SK-N-SH treated with all-trans-retinoic acid at 6 μM for 48 hours (cell line): ENCODE data around the gene EIF4EBP3.
"Not testable (repeated sequence)": the region's sequence is repeated elsewhere in the genome, so short reads cannot be mapped to it uniquely, and the experiment has no call there.

Source experiments
- ATAC-seq: fragments of 200-7000 bp; cut with Tn5 transposase; 3 replicates; pipeline ENCODE4 v1.9.1; 2020; ENCODE audit warnings: mild to moderate bottlenecking, moderate library complexity
- BACH2 ChIP-seq: fragments of 250-450 bp; sonication (Bioruptor Pico); IDR thresholded peaks from 2 replicates; pipeline ENCODE4 v1.9.0; 2021; ENCODE audit warnings: mild to moderate bottlenecking, borderline replicate concordance
- CREB5 ChIP-seq: fragments of 250-450 bp; sonication (Bioruptor Pico); IDR thresholded peaks from 2 replicates; pipeline ENCODE4 v1.5.1; 2020; ENCODE audit warnings: low read depth, mild to moderate bottlenecking, moderate library complexity
- ESRRG ChIP-seq: fragments of 250-450 bp; sonication (Bioruptor Pico); IDR thresholded peaks from 2 replicates; pipeline ENCODE4 v1.6.1; 2021; ENCODE audit warnings: mild to moderate bottlenecking
- GLIS3 ChIP-seq: fragments of 250-450 bp; sonication (Bioruptor Pico); IDR thresholded peaks from 2 replicates; pipeline ENCODE4 v1.5.0; 2020; ENCODE audit warnings: mild to moderate bottlenecking, moderate library complexity
- ISL1 ChIP-seq: fragments of 250-450 bp; sonication (Bioruptor Pico); IDR thresholded peaks from 2 replicates; pipeline ENCODE4 v2.1.2; 2022; ENCODE audit warnings: mild to moderate bottlenecking, moderate library complexity
- OSR1 ChIP-seq: fragments of 250-450 bp; sonication (Bioruptor Pico); IDR thresholded peaks from 2 replicates; pipeline ENCODE4 v1.8.0; 2022; ENCODE audit warnings: moderate library complexity, mild to moderate bottlenecking, inconsistent platforms
- PATZ1 ChIP-seq: fragments of 250-450 bp; sonication (Bioruptor Pico); IDR thresholded peaks from 2 replicates; pipeline ENCODE4 v1.8.0; 2020; ENCODE audit warnings: mild to moderate bottlenecking, moderate library complexity, borderline replicate concordance
- PPARA ChIP-seq: fragments of 250-450 bp; sonication (Bioruptor Pico); IDR thresholded peaks from 2 replicates; pipeline ENCODE4 v1.5.0; 2020; ENCODE audit warnings: mild to moderate bottlenecking, borderline replicate concordance
- RARB ChIP-seq: fragments of 250-450 bp; sonication (Bioruptor Pico); IDR thresholded peaks from 2 replicates; pipeline ENCODE4 v1.8.0; 2021; ENCODE audit warnings: mild to moderate bottlenecking, moderate library complexity
- SNAI2 ChIP-seq: fragments of 250-450 bp; sonication (Bioruptor Pico); IDR thresholded peaks from 2 replicates; pipeline ENCODE4 v1.5.0; 2020; ENCODE audit warnings: mild to moderate bottlenecking, moderate library complexity
- TCF4 ChIP-seq: fragments of 250-450 bp; sonication (Bioruptor Pico); IDR thresholded peaks from 2 replicates; pipeline ENCODE4 v1.8.0; 2021; ENCODE audit warnings: mild to moderate bottlenecking, moderate library complexity, borderline replicate concordance
- ZFP3 ChIP-seq: fragments of 250-450 bp; sonication (Bioruptor Pico); IDR thresholded peaks from 2 replicates; pipeline ENCODE4 v1.5.0; 2020; ENCODE audit warnings: mild to moderate bottlenecking, moderate library complexity
- ZFP30 ChIP-seq: fragments of 450-650 bp; formaldehyde crosslinking; IDR thresholded peaks from 2 replicates; pipeline ENCODE4 v1.5.0; 2022; ENCODE audit warnings: mild to moderate bottlenecking, moderate library complexity
- ZNF565 ChIP-seq: fragments of 450-650 bp; formaldehyde crosslinking; conservative IDR thresholded peaks from 2 replicates; pipeline ENCODE4 v1.5.0; 2020; ENCODE audit warnings: low read depth, mild to moderate bottlenecking, moderate library complexity
- ZNF70 ChIP-seq: fragments of 450-650 bp; formaldehyde crosslinking; IDR thresholded peaks from 2 replicates; pipeline ENCODE4 v1.5.0; 2020; ENCODE audit warnings: mild to moderate bottlenecking, moderate library complexity
- ZNF8 ChIP-seq: fragments of 450-650 bp; formaldehyde crosslinking; IDR thresholded peaks from 2 replicates; pipeline ENCODE4 v1.5.0; 2020; ENCODE audit warnings: mild to moderate bottlenecking, moderate library complexity
- TF ChIP-seq, protein P1 (sequence below): fragments of 250-450 bp; sonication (Bioruptor Pico); IDR thresholded peaks from 2 replicates; pipeline ENCODE4 v1.5.0; 2020; ENCODE audit warnings: mild to moderate bottlenecking, moderate library complexity

The EIF4EBP3 gene

DNA sequence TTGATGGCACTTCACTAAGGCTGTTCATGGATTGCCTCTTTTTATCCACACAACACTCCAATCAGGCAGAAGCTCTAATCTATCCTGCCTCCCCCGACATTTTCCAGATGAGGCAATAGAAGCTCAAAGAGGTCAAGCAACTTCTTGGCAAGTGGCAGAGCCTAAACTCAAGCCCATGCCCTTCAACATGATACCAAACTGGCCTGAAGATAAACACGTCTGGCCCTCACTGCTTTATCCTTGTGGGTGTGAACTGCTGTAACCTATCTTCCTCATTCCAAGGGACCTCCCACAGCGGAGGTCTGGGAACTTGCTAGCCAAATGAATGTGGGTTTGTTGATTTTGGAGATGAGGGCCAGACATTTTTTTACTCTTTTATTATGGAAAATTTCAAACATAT lies 26.7 kb downstream of the EIF4EBP3 start:
- TF ChIP-seq ESRRG, result no peak
- no peak for TF ChIP-seq RARB
- TF ChIP-seq OSR1 (CRISPR knock-in tag), result no peak
- no peak for TF ChIP-seq ZNF565 (CRISPR knock-in tag)
- ATAC-seq, result no peak

DNA sequence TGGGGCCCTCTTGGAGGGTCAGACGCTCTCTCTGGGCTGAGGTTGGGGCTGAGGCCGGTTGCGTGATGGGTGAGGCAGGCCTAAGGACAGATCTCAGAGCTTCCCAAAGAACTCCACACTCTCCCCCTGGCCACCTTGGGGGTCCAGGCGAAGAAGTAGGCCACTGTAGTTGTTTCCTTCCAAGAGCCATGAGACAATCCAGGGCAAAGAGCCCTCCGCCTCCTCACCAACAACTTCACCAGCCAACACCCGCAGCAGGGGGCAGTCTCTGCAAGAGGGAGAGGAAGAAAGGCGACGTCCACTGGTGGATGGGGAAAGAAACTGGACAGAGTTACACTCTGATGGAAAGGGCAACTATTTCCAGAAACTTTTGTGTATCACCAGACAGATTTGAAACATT lies 27.8 kb downstream of the EIF4EBP3 start:
- 0 out of 3 replicates have a peak, but pooled peaks have one; percentile 28 for ATAC-seq
- TF ChIP-seq GLIS3, result no peak
- TF ChIP-seq, protein P1, sequence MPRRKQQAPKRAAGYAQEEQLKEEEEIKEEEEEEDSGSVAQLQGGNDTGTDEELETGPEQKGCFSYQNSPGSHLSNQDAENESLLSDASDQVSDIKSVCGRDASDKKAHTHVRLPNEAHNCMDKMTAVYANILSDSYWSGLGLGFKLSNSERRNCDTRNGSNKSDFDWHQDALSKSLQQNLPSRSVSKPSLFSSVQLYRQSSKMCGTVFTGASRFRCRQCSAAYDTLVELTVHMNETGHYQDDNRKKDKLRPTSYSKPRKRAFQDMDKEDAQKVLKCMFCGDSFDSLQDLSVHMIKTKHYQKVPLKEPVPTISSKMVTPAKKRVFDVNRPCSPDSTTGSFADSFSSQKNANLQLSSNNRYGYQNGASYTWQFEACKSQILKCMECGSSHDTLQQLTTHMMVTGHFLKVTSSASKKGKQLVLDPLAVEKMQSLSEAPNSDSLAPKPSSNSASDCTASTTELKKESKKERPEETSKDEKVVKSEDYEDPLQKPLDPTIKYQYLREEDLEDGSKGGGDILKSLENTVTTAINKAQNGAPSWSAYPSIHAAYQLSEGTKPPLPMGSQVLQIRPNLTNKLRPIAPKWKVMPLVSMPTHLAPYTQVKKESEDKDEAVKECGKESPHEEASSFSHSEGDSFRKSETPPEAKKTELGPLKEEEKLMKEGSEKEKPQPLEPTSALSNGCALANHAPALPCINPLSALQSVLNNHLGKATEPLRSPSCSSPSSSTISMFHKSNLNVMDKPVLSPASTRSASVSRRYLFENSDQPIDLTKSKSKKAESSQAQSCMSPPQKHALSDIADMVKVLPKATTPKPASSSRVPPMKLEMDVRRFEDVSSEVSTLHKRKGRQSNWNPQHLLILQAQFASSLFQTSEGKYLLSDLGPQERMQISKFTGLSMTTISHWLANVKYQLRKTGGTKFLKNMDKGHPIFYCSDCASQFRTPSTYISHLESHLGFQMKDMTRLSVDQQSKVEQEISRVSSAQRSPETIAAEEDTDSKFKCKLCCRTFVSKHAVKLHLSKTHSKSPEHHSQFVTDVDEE (CRISPR knock-in tag), result no peak
- no peak for TF ChIP-seq PPARA (CRISPR knock-in tag)
- TF ChIP-seq CREB5 (CRISPR knock-in tag), result no peak
- TF ChIP-seq PATZ1 (CRISPR knock-in tag), result no peak
- TF ChIP-seq ISL1 (CRISPR knock-in tag), result no peak
- TF ChIP-seq TCF4 (CRISPR knock-in tag), result no peak
- TF ChIP-seq ESRRG, result no peak
- TF ChIP-seq ZNF8 (CRISPR knock-in tag), result no peak
- TF ChIP-seq ZNF70 (CRISPR knock-in tag), result no peak
- no peak for TF ChIP-seq BACH2 (CRISPR knock-in tag)
- TF ChIP-seq, all 23 proteins: peak for 0

DNA sequence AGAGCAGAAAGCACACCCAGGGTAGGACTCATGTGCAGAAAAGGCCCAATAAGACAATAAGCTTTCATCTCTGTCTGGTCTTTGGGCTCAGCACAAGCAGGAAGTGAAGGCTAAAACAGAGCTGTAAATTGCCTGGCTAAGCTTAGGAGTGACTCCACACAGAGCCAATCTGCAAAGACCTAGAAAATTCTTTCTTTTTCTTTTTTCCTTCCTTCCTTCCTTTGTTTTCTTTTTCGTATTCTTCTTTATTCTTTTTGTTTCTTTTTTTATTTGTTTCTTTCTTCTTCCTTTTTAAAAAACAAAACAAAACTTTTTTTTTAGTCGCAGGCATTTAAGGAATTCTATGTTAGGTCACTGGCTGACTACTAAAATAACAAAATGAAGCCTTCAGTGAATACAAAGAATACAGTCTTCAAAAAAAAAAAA lies 29.3 kb downstream of the EIF4EBP3 start:
- TF ChIP-seq ZNF70 (CRISPR knock-in tag) (no peak), PPARA (CRISPR knock-in tag) (no peak), ZFP3 (no peak), CREB5 (CRISPR knock-in tag) (no peak), GLIS3 (no peak), SNAI2 (no peak), ZFP30 (CRISPR knock-in tag) (no peak)
- TF ChIP-seq, protein P1 (CRISPR knock-in tag), result no peak
- ATAC-seq, result no peak

- ATAC-seq, result not testable (repeated sequence)
Observed at GRCh38 chr5:140579188-140579747, 31.8 kb downstream of the EIF4EBP3 start.
